ENCODE data around the gene NRROS. TPM values are rescaled to one million over a fixed set of nuclear protein-coding genes. Genes with fewer than 3 reads are reported as not detected.

NRROS gene
- total and polyA plus RNA-seq, 2 of the 13 experiments (the other 11 are each of a cell fraction or from before 2014, with no cell fraction given): not detected

GRCh38 chr3:196617256-196617655 is 22.2 kb upstream of the NRROS start:
- POLR2A ChIA-PET: no interaction called here
- no peak for ATAC-seq
- no peak for FAIRE-seq
- H3K79me2 ChIP-seq (ENCODE audit: insufficient read depth, low read length): no peaks in the 10 kb centered on the region
- H3K4me2 ChIP-seq (ENCODE audit: low read depth, low read length): peak overlapping the region; percentile 4; the same call in 1 of the 2 replicates
- no peak overlapping the region for H3K27ac ChIP-seq (ENCODE audit: extremely low read length, insufficient read depth, low read length)
- 29% methylated on average over 5 of the region's 5 CpGs for WGBS (ENCODE audit: low lambda C conversion rate)
- H3K4me1 ChIP-seq (ENCODE audit: insufficient read depth, low read length): peaks cover 27% of the 10 kb centered on the region
- intact Hi-C loops (cut with micrococcal nuclease; ENCODE audit: unreplicated experiment) (no loop called here), in situ Hi-C loops (cut with HindIII; ENCODE audit: extremely low pct_ligation_motif_present, low pct_unique_long_range_greater_than_20kb) (no loop called here)
- H4K20me1 ChIP-seq (ENCODE audit: insufficient read depth, low read length): no peaks in the 10 kb centered on the region
- peaks cover 0 to 5% of the 10 kb centered on the region in 2 experiments; a peak in 2 of 5 replicates for H3K27me3 ChIP-seq (ENCODE audit: control insufficient read depth in 1 of 2, insufficient read depth in 2 of 2, low read length in 2 of 2)
- no peak overlapping the region for H3K4me3 ChIP-seq (replicated peaks in 1 of 3; ENCODE audit: insufficient read depth in 1 of 3, low read depth in 2 of 3, low read length in 3 of 3)
- TF ChIP-seq ZNF749 (CRISPR knock-in tag; IDR thresholded peaks at IDR 0.05; ENCODE audit: borderline replicate concordance) (no peak), SSRP1 (CRISPR knock-in tag; IDR thresholded peaks at IDR 0.05) (no peak), ARID5B (CRISPR knock-in tag; IDR thresholded peaks at IDR 0.05) (no peak), HNRNPK (IDR thresholded peaks at IDR 0.05; ENCODE audit: low read depth, low read length, poor library complexity, severe bottlenecking) (no peak), SOX5 (CRISPR knock-in tag; IDR thresholded peaks at IDR 0.05; ENCODE audit: borderline replicate concordance) (no peak), ISX (CRISPR knock-in tag; conservative IDR thresholded peaks at IDR 0.05) (no peak), NCOR1 (IDR thresholded peaks at IDR 0.05; ENCODE audit: borderline replicate concordance, low read length) (no peak)
- TF ChIP-seq, protein P1, sequence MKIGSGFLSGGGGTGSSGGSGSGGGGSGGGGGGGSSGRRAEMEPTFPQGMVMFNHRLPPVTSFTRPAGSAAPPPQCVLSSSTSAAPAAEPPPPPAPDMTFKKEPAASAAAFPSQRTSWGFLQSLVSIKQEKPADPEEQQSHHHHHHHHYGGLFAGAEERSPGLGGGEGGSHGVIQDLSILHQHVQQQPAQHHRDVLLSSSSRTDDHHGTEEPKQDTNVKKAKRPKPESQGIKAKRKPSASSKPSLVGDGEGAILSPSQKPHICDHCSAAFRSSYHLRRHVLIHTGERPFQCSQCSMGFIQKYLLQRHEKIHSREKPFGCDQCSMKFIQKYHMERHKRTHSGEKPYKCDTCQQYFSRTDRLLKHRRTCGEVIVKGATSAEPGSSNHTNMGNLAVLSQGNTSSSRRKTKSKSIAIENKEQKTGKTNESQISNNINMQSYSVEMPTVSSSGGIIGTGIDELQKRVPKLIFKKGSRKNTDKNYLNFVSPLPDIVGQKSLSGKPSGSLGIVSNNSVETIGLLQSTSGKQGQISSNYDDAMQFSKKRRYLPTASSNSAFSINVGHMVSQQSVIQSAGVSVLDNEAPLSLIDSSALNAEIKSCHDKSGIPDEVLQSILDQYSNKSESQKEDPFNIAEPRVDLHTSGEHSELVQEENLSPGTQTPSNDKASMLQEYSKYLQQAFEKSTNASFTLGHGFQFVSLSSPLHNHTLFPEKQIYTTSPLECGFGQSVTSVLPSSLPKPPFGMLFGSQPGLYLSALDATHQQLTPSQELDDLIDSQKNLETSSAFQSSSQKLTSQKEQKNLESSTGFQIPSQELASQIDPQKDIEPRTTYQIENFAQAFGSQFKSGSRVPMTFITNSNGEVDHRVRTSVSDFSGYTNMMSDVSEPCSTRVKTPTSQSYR (CRISPR knock-in tag; IDR thresholded peaks at IDR 0.05; ENCODE audit: borderline replicate concordance): no peak
- TF ChIP-seq, protein P2, sequence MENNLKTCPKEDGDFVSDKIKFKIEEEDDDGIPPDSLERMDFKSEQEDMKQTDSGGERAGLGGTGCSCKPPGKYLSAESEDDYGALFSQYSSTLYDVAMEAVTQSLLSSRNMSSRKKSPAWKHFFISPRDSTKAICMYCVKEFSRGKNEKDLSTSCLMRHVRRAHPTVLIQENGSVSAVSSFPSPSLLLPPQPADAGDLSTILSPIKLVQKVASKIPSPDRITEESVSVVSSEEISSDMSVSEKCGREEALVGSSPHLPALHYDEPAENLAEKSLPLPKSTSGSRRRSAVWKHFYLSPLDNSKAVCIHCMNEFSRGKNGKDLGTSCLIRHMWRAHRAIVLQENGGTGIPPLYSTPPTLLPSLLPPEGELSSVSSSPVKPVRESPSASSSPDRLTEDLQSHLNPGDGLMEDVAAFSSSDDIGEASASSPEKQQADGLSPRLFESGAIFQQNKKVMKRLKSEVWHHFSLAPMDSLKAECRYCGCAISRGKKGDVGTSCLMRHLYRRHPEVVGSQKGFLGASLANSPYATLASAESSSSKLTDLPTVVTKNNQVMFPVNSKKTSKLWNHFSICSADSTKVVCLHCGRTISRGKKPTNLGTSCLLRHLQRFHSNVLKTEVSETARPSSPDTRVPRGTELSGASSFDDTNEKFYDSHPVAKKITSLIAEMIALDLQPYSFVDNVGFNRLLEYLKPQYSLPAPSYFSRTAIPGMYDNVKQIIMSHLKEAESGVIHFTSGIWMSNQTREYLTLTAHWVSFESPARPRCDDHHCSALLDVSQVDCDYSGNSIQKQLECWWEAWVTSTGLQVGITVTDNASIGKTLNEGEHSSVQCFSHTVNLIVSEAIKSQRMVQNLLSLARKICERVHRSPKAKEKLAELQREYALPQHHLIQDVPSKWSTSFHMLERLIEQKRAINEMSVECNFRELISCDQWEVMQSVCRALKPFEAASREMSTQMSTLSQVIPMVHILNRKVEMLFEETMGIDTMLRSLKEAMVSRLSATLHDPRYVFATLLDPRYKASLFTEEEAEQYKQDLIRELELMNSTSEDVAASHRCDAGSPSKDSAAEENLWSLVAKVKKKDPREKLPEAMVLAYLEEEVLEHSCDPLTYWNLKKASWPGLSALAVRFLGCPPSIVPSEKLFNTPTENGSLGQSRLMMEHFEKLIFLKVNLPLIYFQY (CRISPR knock-in tag; IDR thresholded peaks at IDR 0.05; ENCODE audit: borderline replicate concordance): no peak
- CTCF ChIA-PET (ENCODE audit: low intra/inter-chr PET ratio, low total read pairs): no interaction called here
- H3K9ac ChIP-seq (ENCODE audit: insufficient read depth, low read depth, low read length): no peak overlapping the region
- DNase-seq (ENCODE audit: low spot score): no peak
- no peak overlapping the region for H2AFZ ChIP-seq (ENCODE audit: low read length)
- BruUV-seq (replicated peaks): no TSS peak
- H3K36me3 ChIP-seq (replicated peaks in 1 of 2; ENCODE audit: control insufficient read depth in 1 of 2, insufficient read depth in 2 of 2, low read length in 2 of 2): no peaks in the 10 kb centered on the region
- H3K9me3 ChIP-seq (ENCODE audit: low read length): no peaks in the 10 kb centered on the region

Data from HepG2 (cell line).